Smooth muscle cell (in vitro differentiated cells): ENCODE results near the gene C5orf22. TPM values are rescaled to one million over a fixed set of nuclear protein-coding genes. Genes with fewer than 3 reads are reported as not detected.

ENCODE experiments used
- DNase-seq: peaks from one replicate; lab custom pipeline; 2025; ENCODE audit not compliant: unreplicated experiment; lab: John Stamatoyannopoulos, UW
- H2AFZ ChIP-seq: fragments of 200-600 bp; sonication (generic); 2 replicates; pipeline ENCODE4 v1.6.0; 2016; ENCODE audit warnings: antibody characterized with exemption, low read depth, mild to moderate bottlenecking
- H3F3A ChIP-seq: fragments of 200-600 bp; sonication (generic); 2 replicates; pipeline ENCODE4 v1.6.0; 2017; ENCODE audit warnings: antibody characterized with exemption, low read depth
- H3K27ac ChIP-seq: fragments of 200-600 bp; sonication (generic); 2 replicates; pipeline ENCODE4 v1.5.1; 2016; ENCODE audit warnings: low read depth, mild to moderate bottlenecking
- H3K27me3 ChIP-seq: fragments of 200-600 bp; sonication (generic); 2 replicates; pipeline ENCODE4 v1.6.1; 2016; ENCODE audit warnings: low read depth, mild to moderate bottlenecking
- H3K36me3 ChIP-seq: fragments of 200-600 bp; sonication (generic); 2 replicates; pipeline ENCODE4 v1.5.1; 2016; ENCODE audit warnings: low read depth
- H3K4me1 ChIP-seq: fragments of 200-600 bp; sonication (generic); 2 replicates; pipeline ENCODE4 v1.5.1; 2016; ENCODE audit warnings: low read depth
- H3K4me2 ChIP-seq: fragments of 200-600 bp; sonication (generic); 2 replicates; pipeline ENCODE4 v1.6.0; 2016; ENCODE audit warnings: mild to moderate bottlenecking
- H3K4me3 ChIP-seq: fragments of 200-600 bp; sonication (generic); 2 replicates; pipeline ENCODE4 v1.5.1; 2016; ENCODE audit warnings: mild to moderate bottlenecking
- H3K79me2 ChIP-seq: fragments of 200-600 bp; sonication (generic); 2 replicates; pipeline ENCODE4 v1.6.0; 2016; ENCODE audit warnings: low read depth, mild to moderate bottlenecking
- H3K9ac ChIP-seq: fragments of 200-600 bp; sonication (generic); 2 replicates; pipeline ENCODE4 v1.6.0; 2016; ENCODE audit warnings: low read depth
- H3K9me3 ChIP-seq: fragments of 200-600 bp; sonication (generic); replicated peaks from 2 replicates; pipeline ENCODE4 v1.5.1; 2016; ENCODE audit warnings: low read depth
- H4K20me1 ChIP-seq: fragments of 200-600 bp; sonication (generic); 2 replicates; pipeline ENCODE4 v1.6.0; 2016; ENCODE audit warnings: low read depth
- WGBS: methylation state at CpG from one replicate; pipeline ENCODE4 v1.1.7; 2016; ENCODE audit warnings: low lambda C conversion rate; 5-methylcytosine and 5-hydroxymethylcytosine counted together
- polyA plus RNA-seq: library from polyadenylated mRNA; unstranded; fragments of >200 nt; fragmentation: Nextera tagmentation; extraction: Ambion mirVana; gene quantifications from 2 replicates; pipeline ENCODE4 v1.2.1, GENCODE V29; 2016
- total RNA-seq: library from RNA; depleted of rRNA; stranded (reverse); fragments of >200 nt; gene quantifications from 2 replicates; pipeline ENCODE4 v1.2.3, GENCODE V29; 2014
- TF ChIP-seq, protein P1 (sequence below): fragments of 200-600 bp; sonication (generic); IDR thresholded peaks from 2 replicates; pipeline ENCODE4 v1.5.1; 2017; ENCODE audit warnings: borderline replicate concordance, mild to moderate bottlenecking, antibody characterized with exemption; ENCODE audit not compliant: insufficient read depth, poor library complexity, severe bottlenecking

The C5orf22 gene
- total and polyA plus RNA-seq, 2 experiments from 2014 or later: 17.6 to 20.5 TPM

GRCh38 chr5:31487506-31487905, 44.6 kb upstream of the C5orf22 start:
- no peaks in the 10 kb centered on the region for H3K4me1 ChIP-seq
- H2AFZ ChIP-seq: no peak overlapping the region
- H3K4me3 ChIP-seq: no peak overlapping the region
- no peaks in the 10 kb centered on the region for H3K79me2 ChIP-seq
- no peaks in the 10 kb centered on the region for H3K9me3 ChIP-seq
- no peak overlapping the region for H3K27ac ChIP-seq
- H4K20me1 ChIP-seq: no peaks in the 10 kb centered on the region
- no peak overlapping the region for H3K9ac ChIP-seq
- H3K4me2 ChIP-seq: no peak overlapping the region
- H3K27me3 ChIP-seq: no peaks in the 10 kb centered on the region
- TF ChIP-seq, protein P1, sequence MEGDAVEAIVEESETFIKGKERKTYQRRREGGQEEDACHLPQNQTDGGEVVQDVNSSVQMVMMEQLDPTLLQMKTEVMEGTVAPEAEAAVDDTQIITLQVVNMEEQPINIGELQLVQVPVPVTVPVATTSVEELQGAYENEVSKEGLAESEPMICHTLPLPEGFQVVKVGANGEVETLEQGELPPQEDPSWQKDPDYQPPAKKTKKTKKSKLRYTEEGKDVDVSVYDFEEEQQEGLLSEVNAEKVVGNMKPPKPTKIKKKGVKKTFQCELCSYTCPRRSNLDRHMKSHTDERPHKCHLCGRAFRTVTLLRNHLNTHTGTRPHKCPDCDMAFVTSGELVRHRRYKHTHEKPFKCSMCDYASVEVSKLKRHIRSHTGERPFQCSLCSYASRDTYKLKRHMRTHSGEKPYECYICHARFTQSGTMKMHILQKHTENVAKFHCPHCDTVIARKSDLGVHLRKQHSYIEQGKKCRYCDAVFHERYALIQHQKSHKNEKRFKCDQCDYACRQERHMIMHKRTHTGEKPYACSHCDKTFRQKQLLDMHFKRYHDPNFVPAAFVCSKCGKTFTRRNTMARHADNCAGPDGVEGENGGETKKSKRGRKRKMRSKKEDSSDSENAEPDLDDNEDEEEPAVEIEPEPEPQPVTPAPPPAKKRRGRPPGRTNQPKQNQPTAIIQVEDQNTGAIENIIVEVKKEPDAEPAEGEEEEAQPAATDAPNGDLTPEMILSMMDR: no peak
- no peak for DNase-seq
- no peaks in the 10 kb centered on the region for H3F3A ChIP-seq
- WGBS: 96% methylated on average over 2 of the region's 2 CpGs
- H3K36me3 ChIP-seq: peaks cover 5% of the 10 kb centered on the region

DNA sequence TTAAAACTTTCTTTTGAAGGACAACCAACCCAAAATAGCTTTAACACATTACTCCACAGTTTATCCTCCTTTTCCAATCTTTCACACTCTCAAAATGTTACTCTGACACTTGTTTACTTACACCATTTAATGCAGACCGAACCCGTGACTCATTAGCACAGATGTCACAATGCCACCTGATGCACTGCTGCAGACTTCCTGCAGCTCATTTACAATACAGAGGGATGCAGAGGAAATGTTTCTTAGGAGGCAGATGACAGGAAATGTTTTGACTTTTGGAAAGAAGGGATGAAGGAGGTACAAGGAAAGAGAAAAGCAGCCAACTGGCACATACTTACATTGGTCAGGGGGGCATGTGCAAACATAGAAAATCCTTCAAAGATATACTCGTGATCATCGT, 39.2 kb upstream of the C5orf22 start:
- TF ChIP-seq, protein P1: no peak
- H3K4me3 ChIP-seq: no peak overlapping the region
- H3K27ac ChIP-seq: no peak overlapping the region
- H3K36me3 ChIP-seq: peaks cover 9% of the 10 kb centered on the region
- H3K27me3 ChIP-seq: no peaks in the 10 kb centered on the region
- 85% methylated on average over 4 of the region's 4 CpGs for WGBS
- H3K9me3 ChIP-seq: no peaks in the 10 kb centered on the region
- H3K4me1 ChIP-seq: no peaks in the 10 kb centered on the region
- no peaks in the 10 kb centered on the region for H3F3A ChIP-seq
- H4K20me1 ChIP-seq: no peaks in the 10 kb centered on the region
- no peaks in the 10 kb centered on the region for H3K79me2 ChIP-seq
- H3K4me2 ChIP-seq: no peak overlapping the region
- no peak for DNase-seq
- no peak overlapping the region for H2AFZ ChIP-seq
- H3K9ac ChIP-seq: no peak overlapping the region

DNA sequence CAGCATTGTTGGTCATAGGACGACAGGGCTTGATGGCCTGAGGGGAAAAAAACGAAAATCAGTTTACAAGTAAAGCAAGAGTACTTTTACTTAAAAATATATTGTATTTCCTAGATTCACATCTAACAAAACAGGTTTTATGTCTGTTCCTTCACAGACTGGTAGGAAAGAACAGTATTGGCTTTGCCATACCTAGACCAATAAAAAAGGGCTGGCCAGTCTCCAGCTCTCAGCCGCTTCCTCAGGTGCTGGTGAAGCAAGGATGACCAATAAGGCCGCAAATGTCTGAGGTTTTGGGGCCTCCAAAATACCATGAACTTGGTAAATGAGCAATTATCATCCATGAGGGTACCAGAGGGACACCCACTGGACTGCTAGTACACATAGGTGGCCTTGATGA, 36.8 kb upstream of the C5orf22 start:
- no peaks in the 10 kb centered on the region for H3K4me1 ChIP-seq
- no peak overlapping the region for H3K4me3 ChIP-seq
- H4K20me1 ChIP-seq: no peaks in the 10 kb centered on the region
- no peak overlapping the region for H3K27ac ChIP-seq
- no peaks in the 10 kb centered on the region for H3F3A ChIP-seq
- TF ChIP-seq, protein P1: no peak
- H3K9me3 ChIP-seq: no peaks in the 10 kb centered on the region
- H3K4me2 ChIP-seq: no peak overlapping the region
- no peak overlapping the region for H2AFZ ChIP-seq
- no peak overlapping the region for H3K9ac ChIP-seq
- no peaks in the 10 kb centered on the region for H3K79me2 ChIP-seq
- H3K27me3 ChIP-seq: no peaks in the 10 kb centered on the region
- peaks cover 9% of the 10 kb centered on the region for H3K36me3 ChIP-seq
- no peak for DNase-seq
- WGBS: 96% methylated on average over 4 of the region's 4 CpGs

DNA sequence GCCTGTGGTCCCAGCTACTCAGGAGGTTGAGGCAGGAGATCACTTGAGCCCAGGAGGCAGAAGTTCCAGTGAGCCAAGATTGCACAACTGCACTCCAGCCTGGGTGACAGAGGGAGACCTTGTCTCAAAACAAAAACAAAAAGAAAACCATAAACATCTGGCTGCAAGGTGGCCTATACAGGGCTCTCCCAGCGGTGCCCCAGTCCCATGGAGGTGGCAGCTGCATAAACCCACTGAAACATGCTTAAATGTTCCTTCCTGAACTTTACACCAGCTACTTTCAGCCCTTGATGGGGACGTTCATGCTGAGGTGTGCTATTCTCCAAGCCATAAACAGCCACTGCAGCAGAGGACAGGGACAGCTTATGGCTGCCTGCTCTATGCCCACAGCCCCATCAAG, 35.8 kb upstream of the C5orf22 start:
- Histone ChIP-seq H2AFZ (no peak overlapping the region), H3K4me2 (no peak overlapping the region), H3F3A (no peaks in the 10 kb centered on the region), H3K79me2 (no peaks in the 10 kb centered on the region), H3K9me3 (no peaks in the 10 kb centered on the region), H3K9ac (no peak overlapping the region), H3K4me1 (no peaks in the 10 kb centered on the region), H3K27ac (no peak overlapping the region), H4K20me1 (no peaks in the 10 kb centered on the region), H3K27me3 (no peaks in the 10 kb centered on the region), H3K4me3 (no peak overlapping the region), H3K36me3 (peaks cover 9% of the 10 kb centered on the region)
- TF ChIP-seq, protein P1: no peak
- 94% methylated on average over 2 of the region's 2 CpGs for WGBS
- no peak for DNase-seq
